ENCODE data around the gene MRM2.

The MRM2 gene

GRCh38 chr7:2215851-2216250, 26.2 kb downstream of the MRM2 start:
- Histone ChIP-seq H2AK5ac (ENCODE audit: low read length) (no peak overlapping the region), H3K18ac (ENCODE audit: low read length) (no peak overlapping the region), H3K9me3 (ENCODE audit: insufficient read depth, low read depth, low read length) (peaks cover 4% of the 10 kb centered on the region), H3K79me1 (ENCODE audit: low read length) (no peaks in the 10 kb centered on the region), H3K4me2 (ENCODE audit: low read length) (no peak overlapping the region), H3K27me3 (ENCODE audit: insufficient read depth, low read length) (no peaks in the 10 kb centered on the region), H3K4me3 (ENCODE audit: low read depth, low read length) (no peak overlapping the region), H3K27ac (ENCODE audit: low read depth, low read length) (no peak overlapping the region), H4K8ac (ENCODE audit: low read depth, low read length) (no peak overlapping the region), H3K4ac (ENCODE audit: low read depth, low read length) (no peak overlapping the region), H3K14ac (ENCODE audit: low read length) (no peak overlapping the region), H2BK12ac (ENCODE audit: low read length) (no peak overlapping the region), H3K23ac (ENCODE audit: low read length) (no peak overlapping the region), H2BK120ac (ENCODE audit: insufficient read depth, low read length, poor library complexity) (no peak overlapping the region), H4K91ac (ENCODE audit: low read depth, low read length) (no peak overlapping the region), H3K9ac (ENCODE audit: low read length) (no peak overlapping the region), H4K12ac (ENCODE audit: low read depth, low read length) (no peak overlapping the region), H2BK5ac (ENCODE audit: low read depth, low read length, poor library complexity) (no peak overlapping the region), H3K4me1 (ENCODE audit: control insufficient read depth in 1 of 2, insufficient read depth in 2 of 2, low read length in 2 of 2) (no peaks in the 10 kb centered on the region), H2AFZ (ENCODE audit: insufficient read depth, low read length, poor library complexity) (no peak overlapping the region), H3K36me3 (ENCODE audit: control insufficient read depth in 1 of 2, insufficient read depth in 2 of 2, low read length in 2 of 2) (peaks cover 80 to 83% of the 10 kb centered on the region in 2 experiments), H3K79me2 (ENCODE audit: control insufficient read depth, insufficient read depth, low read length, poor library complexity) (no peaks in the 10 kb centered on the region)
- no peak for DNase-seq
- WGBS (ENCODE audit: extremely low coverage, insufficient coverage, insufficient read length), result no CpG with 5 or more reads among the region's 17 CpGs

- DNase-seq, result no peak
- H3K23ac ChIP-seq (ENCODE audit: low read length), result no peak overlapping the region
- no peak overlapping the region for H3K4me3 ChIP-seq (ENCODE audit: low read depth, low read length)
- peaks cover 77 to 81% of the 10 kb centered on the region in 2 experiments for H3K36me3 ChIP-seq (ENCODE audit: control insufficient read depth in 1 of 2, insufficient read depth in 2 of 2, low read length in 2 of 2)
- no peak overlapping the region for H2BK12ac ChIP-seq (ENCODE audit: low read length)
- H3K4me2 ChIP-seq (ENCODE audit: low read length), result no peak overlapping the region
- H2BK5ac ChIP-seq (ENCODE audit: low read depth, low read length, poor library complexity), result no peak overlapping the region
- no peak overlapping the region for H2BK120ac ChIP-seq (ENCODE audit: insufficient read depth, low read length, poor library complexity)
- no peaks in the 10 kb centered on the region for H3K79me1 ChIP-seq (ENCODE audit: low read length)
- no peak overlapping the region for H2AFZ ChIP-seq (ENCODE audit: insufficient read depth, low read length, poor library complexity)
- no peaks in the 10 kb centered on the region for H3K79me2 ChIP-seq (ENCODE audit: control insufficient read depth, insufficient read depth, low read length, poor library complexity)
- no peak overlapping the region for H4K91ac ChIP-seq (ENCODE audit: low read depth, low read length)
- H4K8ac ChIP-seq (ENCODE audit: low read depth, low read length), result no peak overlapping the region
- H3K9me3 ChIP-seq (ENCODE audit: insufficient read depth, low read depth, low read length), result peaks cover 4% of the 10 kb centered on the region
- no peak overlapping the region for H3K14ac ChIP-seq (ENCODE audit: low read length)
- no peak overlapping the region for H3K27ac ChIP-seq (ENCODE audit: low read depth, low read length)
- no peaks in the 10 kb centered on the region for H3K27me3 ChIP-seq (ENCODE audit: insufficient read depth, low read length)
- H3K9ac ChIP-seq (ENCODE audit: low read length), result no peak overlapping the region
- no peak overlapping the region for H4K12ac ChIP-seq (ENCODE audit: low read depth, low read length)
- no peak overlapping the region for H3K4ac ChIP-seq (ENCODE audit: low read depth, low read length)
- H3K18ac ChIP-seq (ENCODE audit: low read length), result no peak overlapping the region
- no peak overlapping the region for H2AK5ac ChIP-seq (ENCODE audit: low read length)
- H3K4me1 ChIP-seq (ENCODE audit: control insufficient read depth in 1 of 2, insufficient read depth in 2 of 2, low read length in 2 of 2), result no peaks in the 10 kb centered on the region
- no CpG with 5 or more reads among the region's 9 CpGs for WGBS (ENCODE audit: extremely low coverage, insufficient coverage, insufficient read length)
These were observed 27.4 kb downstream of the MRM2 start for GRCh38 chr7:2214636-2215035.

- no peak overlapping the region for H4K8ac ChIP-seq (ENCODE audit: low read depth, low read length)
- DNase-seq, result no peak
- no peak overlapping the region for H4K12ac ChIP-seq (ENCODE audit: low read depth, low read length)
- H3K14ac ChIP-seq (ENCODE audit: low read length), result no peak overlapping the region
- no peaks in the 10 kb centered on the region for H3K79me1 ChIP-seq (ENCODE audit: low read length)
- no peak overlapping the region for H4K91ac ChIP-seq (ENCODE audit: low read depth, low read length)
- H2AK5ac ChIP-seq (ENCODE audit: low read length), result no peak overlapping the region
- no peak overlapping the region for H3K4me3 ChIP-seq (ENCODE audit: low read depth, low read length)
- H3K36me3 ChIP-seq (ENCODE audit: control insufficient read depth in 1 of 2, insufficient read depth in 2 of 2, low read length in 2 of 2), result peaks cover 76 to 80% of the 10 kb centered on the region in 2 experiments
- H3K4ac ChIP-seq (ENCODE audit: low read depth, low read length), result no peak overlapping the region
- WGBS (ENCODE audit: extremely low coverage, insufficient coverage, insufficient read length), result no CpG with 5 or more reads among the region's 15 CpGs
- H2BK120ac ChIP-seq (ENCODE audit: insufficient read depth, low read length, poor library complexity), result no peak overlapping the region
- H3K27me3 ChIP-seq (ENCODE audit: insufficient read depth, low read length), result no peaks in the 10 kb centered on the region
- no peaks in the 10 kb centered on the region for H3K79me2 ChIP-seq (ENCODE audit: control insufficient read depth, insufficient read depth, low read length, poor library complexity)
- no peaks in the 10 kb centered on the region for H3K4me1 ChIP-seq (ENCODE audit: control insufficient read depth in 1 of 2, insufficient read depth in 2 of 2, low read length in 2 of 2)
- no peak overlapping the region for H2AFZ ChIP-seq (ENCODE audit: insufficient read depth, low read length, poor library complexity)
- H2BK12ac ChIP-seq (ENCODE audit: low read length), result no peak overlapping the region
- no peak overlapping the region for H3K27ac ChIP-seq (ENCODE audit: low read depth, low read length)
- no peak overlapping the region for H3K23ac ChIP-seq (ENCODE audit: low read length)
- H3K9ac ChIP-seq (ENCODE audit: low read length), result no peak overlapping the region
- no peak overlapping the region for H2BK5ac ChIP-seq (ENCODE audit: low read depth, low read length, poor library complexity)
- H3K4me2 ChIP-seq (ENCODE audit: low read length), result no peak overlapping the region
- H3K18ac ChIP-seq (ENCODE audit: low read length), result no peak overlapping the region
- peaks cover 4% of the 10 kb centered on the region for H3K9me3 ChIP-seq (ENCODE audit: insufficient read depth, low read depth, low read length)
These were observed 28.3 kb downstream of the MRM2 start for GRCh38 chr7:2213551-2214215.

- H3K14ac ChIP-seq (ENCODE audit: low read length), result no peak overlapping the region
- H3K4ac ChIP-seq (ENCODE audit: low read depth, low read length), result no peak overlapping the region
- H2BK5ac ChIP-seq (ENCODE audit: low read depth, low read length, poor library complexity), result no peak overlapping the region
- H3K4me1 ChIP-seq (ENCODE audit: control insufficient read depth in 1 of 2, insufficient read depth in 2 of 2, low read length in 2 of 2), result no peaks in the 10 kb centered on the region
- no peak for DNase-seq
- no peak overlapping the region for H3K23ac ChIP-seq (ENCODE audit: low read length)
- H3K9me3 ChIP-seq (ENCODE audit: insufficient read depth, low read depth, low read length), result peaks cover 4% of the 10 kb centered on the region
- H3K9ac ChIP-seq (ENCODE audit: low read length), result no peak overlapping the region
- no peak overlapping the region for H2AK5ac ChIP-seq (ENCODE audit: low read length)
- no peak overlapping the region for H3K27ac ChIP-seq (ENCODE audit: low read depth, low read length)
- H4K8ac ChIP-seq (ENCODE audit: low read depth, low read length), result no peak overlapping the region
- WGBS (ENCODE audit: extremely low coverage, insufficient coverage, insufficient read length), result no CpG with 5 or more reads among the region's 10 CpGs
- H3K27me3 ChIP-seq (ENCODE audit: insufficient read depth, low read length), result no peaks in the 10 kb centered on the region
- H4K12ac ChIP-seq (ENCODE audit: low read depth, low read length), result no peak overlapping the region
- H3K36me3 ChIP-seq (ENCODE audit: control insufficient read depth in 1 of 2, insufficient read depth in 2 of 2, low read length in 2 of 2), result peaks cover 73 to 76% of the 10 kb centered on the region in 2 experiments
- H3K4me3 ChIP-seq (ENCODE audit: low read depth, low read length), result no peak overlapping the region
- no peaks in the 10 kb centered on the region for H3K79me1 ChIP-seq (ENCODE audit: low read length)
- no peak overlapping the region for H3K18ac ChIP-seq (ENCODE audit: low read length)
- H2BK120ac ChIP-seq (ENCODE audit: insufficient read depth, low read length, poor library complexity), result no peak overlapping the region
- H2AFZ ChIP-seq (ENCODE audit: insufficient read depth, low read length, poor library complexity), result no peak overlapping the region
- no peak overlapping the region for H4K91ac ChIP-seq (ENCODE audit: low read depth, low read length)
- no peaks in the 10 kb centered on the region for H3K79me2 ChIP-seq (ENCODE audit: control insufficient read depth, insufficient read depth, low read length, poor library complexity)
- no peak overlapping the region for H3K4me2 ChIP-seq (ENCODE audit: low read length)
- H2BK12ac ChIP-seq (ENCODE audit: low read length), result no peak overlapping the region
These were observed 29.1 kb downstream of the MRM2 start for GRCh38 chr7:2212906-2213305.
